Daoy (cell line): ENCODE data around the gene TCF7L2. TPM values are rescaled to one million over a fixed set of nuclear protein-coding genes. Genes with fewer than 3 reads are reported as not detected.

ENCODE experiments used
- DNase-seq: peaks from one replicate; pipeline ENCODE4 v3.0.0-alpha.2; 2015; ENCODE audit warnings: low read depth
- total RNA-seq: library from RNA; depleted of rRNA; stranded (reverse); fragments of >200 nt; shearing (Covaris generic); gene quantifications from 2 replicates; pipeline ENCODE4 v1.2.3, GENCODE V29; 2014

The TCF7L2 gene
- total RNA-seq, 1 experiment from 2014 or later, result 1.9 TPM

DNA sequence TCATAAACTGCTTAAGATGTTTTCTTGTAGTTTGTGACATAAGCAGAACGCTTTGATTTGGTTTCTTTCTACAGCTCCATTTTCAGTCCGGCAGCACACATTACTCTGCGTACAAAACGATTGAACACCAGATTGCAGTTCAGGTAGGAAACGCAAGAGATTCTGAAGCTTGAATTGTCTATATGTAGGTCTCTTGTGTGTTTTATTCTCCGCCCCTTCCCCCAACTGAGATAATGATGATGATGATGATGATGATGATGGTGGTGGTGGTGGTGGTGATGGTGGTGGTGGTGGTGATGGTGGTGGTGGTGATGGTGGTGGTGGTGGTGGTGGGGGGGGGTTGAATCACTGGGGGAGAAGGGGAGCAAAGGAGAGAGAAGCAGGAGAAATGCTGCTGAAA, 14.4 kb downstream of the TCF7L2 start:
- no peak for DNase-seq

GRCh38 chr10:112966194-112966855, 16.3 kb downstream of the TCF7L2 start:
- DNase-seq, result no peak

DNA sequence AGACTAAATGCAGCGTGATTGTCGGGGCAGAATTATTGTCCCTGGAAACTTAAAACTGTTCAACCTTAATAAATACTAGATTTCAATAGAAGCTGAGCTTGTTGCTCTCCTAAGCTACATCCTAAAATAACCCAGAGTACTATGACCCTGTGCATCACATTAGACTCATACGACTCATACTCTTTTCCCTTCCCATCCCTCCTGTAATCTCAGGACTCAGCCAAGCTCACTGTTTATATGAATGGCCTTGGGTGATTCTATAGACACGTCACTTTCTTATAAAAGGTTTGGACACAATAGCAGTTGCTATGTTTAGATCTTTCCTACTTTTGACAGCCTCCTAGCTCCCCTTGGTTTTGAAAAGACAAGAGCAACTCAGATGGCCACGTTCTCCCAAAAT, 17.2 kb downstream of the TCF7L2 start:
- DNase-seq, result peak; percentile 12

DNA sequence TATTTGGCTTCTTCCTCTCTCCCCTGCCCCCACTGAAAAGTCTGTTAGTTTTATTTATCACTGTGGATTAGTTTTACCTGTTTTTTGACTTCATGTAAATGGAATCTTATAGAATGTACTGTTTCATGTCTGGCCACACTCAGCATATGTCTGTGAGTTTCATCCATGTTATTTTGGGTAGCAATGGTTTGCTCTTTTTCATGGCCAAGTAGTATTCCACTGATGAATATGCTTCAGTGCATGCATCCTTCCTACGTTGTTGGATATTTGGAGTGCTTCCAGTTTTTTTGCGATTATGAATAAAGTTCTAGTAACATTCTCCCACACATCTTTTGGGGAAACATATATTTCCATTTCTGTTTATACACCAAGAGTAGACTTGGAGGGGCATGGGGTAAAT, 19.1 kb downstream of the TCF7L2 start:
- DNase-seq, result no peak

GRCh38 chr10:112969542-112969941, 19.5 kb downstream of the TCF7L2 start:
- no peak for DNase-seq

DNA sequence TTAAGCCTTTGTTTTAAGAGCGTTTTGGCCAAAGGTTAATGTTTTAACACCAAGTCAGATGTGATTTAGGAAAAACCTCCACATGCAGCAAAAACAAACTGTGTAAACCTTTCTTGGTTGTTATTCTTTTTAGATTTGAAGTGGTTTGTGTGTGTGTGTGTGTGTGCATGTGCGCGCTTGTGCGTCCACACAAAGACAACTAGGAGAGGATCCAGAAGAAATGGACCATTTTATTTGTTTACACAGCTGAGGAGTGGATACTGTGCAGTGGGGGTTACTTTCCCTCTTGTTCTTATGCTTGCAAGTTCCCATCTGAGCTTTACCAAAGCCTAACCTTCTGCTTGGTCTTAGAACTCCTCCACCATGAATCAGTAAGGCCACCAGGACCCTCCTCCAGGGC, 20.0 kb downstream of the TCF7L2 start:
- no peak for DNase-seq

GRCh38 chr10:112972606-112973005, 22.6 kb downstream of the TCF7L2 start:
- no peak for DNase-seq

GRCh38 chr10:112973046-112973445, 23.0 kb downstream of the TCF7L2 start:
- DNase-seq, result no peak

- DNase-seq, result no peak
These were observed 23.8 kb downstream of the TCF7L2 start for GRCh38 chr10:112973805-112974204.

GRCh38 chr10:112977426-112977898, 27.4 kb downstream of the TCF7L2 start:
- DNase-seq, result no peak

GRCh38 chr10:112979927-112980326, 29.9 kb downstream of the TCF7L2 start:
- DNase-seq, result no peak

DNA sequence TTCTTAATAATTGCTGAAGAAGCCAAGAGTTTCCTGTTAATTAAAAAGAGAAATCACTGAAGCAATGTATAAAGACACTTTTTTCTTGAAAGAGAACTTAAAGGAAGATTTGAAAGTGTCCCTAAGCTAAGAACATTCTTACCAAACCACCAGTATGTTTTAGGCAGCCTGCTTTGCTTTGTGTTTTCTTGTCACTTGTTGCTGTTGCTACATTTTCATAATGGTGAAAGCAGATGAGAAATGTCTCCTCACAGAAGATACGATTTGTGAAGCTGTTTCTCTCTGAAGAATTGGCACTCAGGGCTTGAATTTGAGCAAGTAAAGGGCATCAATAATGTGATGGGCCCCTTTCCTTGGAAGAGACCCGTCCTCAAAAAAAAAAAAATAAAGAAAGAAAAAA, 30.9 kb downstream of the TCF7L2 start:
- DNase-seq, result no peak

DNA sequence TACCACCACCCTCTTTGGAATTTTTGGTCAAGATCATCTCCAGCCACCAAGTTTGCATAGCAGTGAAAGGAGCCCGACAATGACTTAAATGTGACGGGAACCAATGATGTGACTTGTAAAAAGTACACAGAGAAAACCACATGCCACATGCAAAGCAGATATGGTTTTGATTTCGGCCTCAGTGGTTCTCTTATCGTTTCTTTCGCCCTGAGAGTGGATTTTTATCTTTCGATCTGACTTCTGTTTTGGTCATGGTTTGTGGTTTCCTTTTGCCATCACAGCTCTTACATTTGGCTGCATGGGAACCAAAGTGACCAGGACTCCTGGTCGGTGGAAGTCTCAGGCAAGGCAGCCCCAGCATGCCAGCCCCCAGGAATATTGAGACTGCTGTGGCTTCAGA, 31.5 kb downstream of the TCF7L2 start:
- DNase-seq, result peak; percentile 66

GRCh38 chr10:112983444-112984056, 33.5 kb downstream of the TCF7L2 start:
- no peak for DNase-seq

DNA sequence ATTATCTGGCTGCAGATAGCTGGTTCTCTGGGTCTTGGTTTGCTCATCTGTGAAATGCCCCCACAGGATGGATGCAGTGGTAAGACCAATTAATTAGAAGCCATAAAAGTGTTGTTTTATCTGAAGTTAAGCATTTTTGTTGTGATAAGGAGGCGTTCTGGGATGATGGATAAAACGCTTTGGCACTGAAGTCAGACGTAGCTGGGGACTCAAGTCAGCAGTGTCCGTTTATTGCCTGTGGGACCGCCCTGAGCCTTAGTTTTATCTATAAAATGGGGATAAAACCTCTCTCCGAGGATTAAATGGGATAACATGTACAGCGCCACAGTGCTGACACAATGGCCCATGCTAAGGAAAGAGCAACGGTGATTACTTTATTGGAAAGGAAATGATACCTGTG, 34.7 kb downstream of the TCF7L2 start:
- no peak for DNase-seq

- DNase-seq, result peak; percentile 42
These were observed 35.9 kb downstream of the TCF7L2 start for GRCh38 chr10:112985690-112986543.

- DNase-seq, result no peak
These were observed 36.6 kb downstream of the TCF7L2 start for GRCh38 chr10:112986544-112987190.

GRCh38 chr10:112988839-112989406, 38.9 kb downstream of the TCF7L2 start:
- DNase-seq, result no peak

- no peak for DNase-seq
These were observed 39.8 kb downstream of the TCF7L2 start for GRCh38 chr10:112989826-112990225.

DNA sequence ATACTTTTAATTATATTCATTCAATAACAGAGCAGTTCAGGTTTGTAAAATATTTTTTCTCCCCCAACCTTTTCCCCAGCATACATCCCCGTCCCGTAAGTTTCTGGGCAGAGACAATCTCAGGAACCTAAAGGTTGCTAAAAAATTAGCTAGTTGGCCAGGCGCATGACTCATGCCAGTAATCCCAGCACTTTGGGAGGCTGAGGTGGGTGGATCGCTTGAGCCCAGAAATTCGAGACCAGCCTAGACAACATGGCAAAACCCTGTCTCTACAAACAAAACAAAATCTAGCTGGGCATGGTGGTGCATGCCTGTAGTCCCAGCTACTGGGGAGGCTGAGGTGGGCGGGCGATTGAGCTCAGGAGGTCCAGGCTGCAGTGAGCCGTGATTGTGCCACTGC, 40.2 kb downstream of the TCF7L2 start:
- peak; percentile 4 for DNase-seq

DNA sequence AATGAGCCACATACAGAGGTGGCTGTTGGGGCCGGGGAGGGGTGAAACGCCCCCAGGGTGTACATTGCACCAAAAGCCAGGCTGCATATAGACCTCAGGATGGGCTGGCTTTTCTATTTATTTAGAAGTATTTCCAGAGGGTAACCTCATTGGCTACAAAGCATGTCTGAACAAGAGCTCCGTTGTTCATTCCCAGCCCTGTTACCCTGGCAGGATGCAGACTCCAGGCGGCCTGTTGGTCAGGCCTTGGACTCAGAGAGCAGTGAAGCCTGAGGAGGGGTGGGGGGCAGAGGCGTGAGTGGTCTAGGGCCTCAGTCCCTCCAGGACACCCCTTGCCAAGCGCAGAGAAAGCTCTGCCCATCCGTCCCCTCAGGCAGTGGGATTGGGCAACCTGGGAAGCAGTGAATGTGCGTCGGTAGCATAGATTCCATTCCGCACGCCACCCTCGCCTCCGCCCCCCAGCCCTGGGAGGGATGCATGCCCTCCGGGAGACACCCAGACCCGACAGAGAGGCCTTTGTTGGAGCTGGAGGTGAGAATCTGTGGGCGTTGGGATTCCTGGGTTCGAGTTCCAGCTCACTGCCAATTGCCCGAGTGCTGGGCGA, 41.9 kb downstream of the TCF7L2 start:
- DNase-seq, result no peak
